SU-DHL-6 (cell line): ENCODE results near the gene PPM1L.

Source experiments
- CTCF ChIP-seq: fragments of 200-600 bp; sonication (generic); IDR thresholded peaks from one replicate; pipeline ENCODE4 v1.5.1; 2017; ENCODE audit warnings: antibody characterized with exemption, mild to moderate bottlenecking, low read length, moderate library complexity; ENCODE audit not compliant: insufficient read depth, poor library complexity, severe bottlenecking
- EZH2phosphoT487 ChIP-seq: fragments of 200-600 bp; sonication (generic), shearing (Covaris generic); conservative IDR thresholded peaks from 2 replicates; pipeline ENCODE4 v1.6.1; 2018; ENCODE audit warnings: mild to moderate bottlenecking, antibody characterized with exemption, low read length, moderate library complexity, mixed read lengths

- TF ChIP-seq CTCF (no peak), EZH2phosphoT487 (no peak)
Observed at GRCh38 chr3:160820430-160820829, 64.4 kb downstream of the PPM1L start.
